KOPT-K1 (cell line): Measurements from ENCODE around the gene TYROBP.

ENCODE experiments used
- H3K27ac ChIP-seq: fragments of 200-600 bp; sonication (generic); 2 replicates; pipeline ENCODE4 v1.5.1; 2016; ENCODE audit warnings: antibody characterized with exemption, mild to moderate bottlenecking, low read depth, low read length; ENCODE audit not compliant: poor library complexity, severe bottlenecking
- H3K36me3 ChIP-seq: fragments of 200-600 bp; sonication (generic); 2 replicates; pipeline ENCODE4 v1.5.1; 2017; ENCODE audit warnings: antibody characterized with exemption, mild to moderate bottlenecking, low read length, moderate library complexity; ENCODE audit not compliant: insufficient read depth
- H3K9me3 ChIP-seq: fragments of 200-600 bp; sonication (generic); 2 replicates; pipeline ENCODE4 v1.5.1; 2017; ENCODE audit warnings: antibody characterized with exemption, low read length, mild to moderate bottlenecking; ENCODE audit not compliant: insufficient read depth, poor library complexity, severe bottlenecking

The TYROBP gene

GRCh38 chr19:35859414-35859813, 48.7 kb downstream of the TYROBP start:
- Histone ChIP-seq H3K9me3 (no peaks in the 10 kb centered on the region), H3K36me3 (no peaks in the 10 kb centered on the region), H3K27ac (no peak overlapping the region)

- Histone ChIP-seq H3K36me3 (no peaks in the 10 kb centered on the region), H3K9me3 (no peaks in the 10 kb centered on the region), H3K27ac (no peak overlapping the region)
Measured at GRCh38 chr19:35858311-35858710, 49.8 kb downstream of the TYROBP start.

- Histone ChIP-seq H3K36me3 (no peaks in the 10 kb centered on the region), H3K27ac (no peak within 1 kb of the TSS), H3K9me3 (no peaks in the 10 kb centered on the region)
Measured at GRCh38 chr19:35856546-35857149, 51.4 kb downstream of the TYROBP start, which contains the start of gene KIRREL2. TSS of gene KIRREL2 (plus strand) at chr19:35856911. CDS start at chr19:35857120, 209 bp downstream.
